HG03378 (cell line): ENCODE results near the gene PDPK1.

Source experiments
- ATAC-seq: cut with Tn5 transposase; IDR thresholded peaks from one replicate; pipeline ENCODE4 v1.9.1; 2021; ENCODE audit warnings: mild to moderate bottlenecking, moderate library complexity; ENCODE audit not compliant: unreplicated experiment

Gene PDPK1

GRCh38 chr16:2507052-2507659 is 30.7 kb upstream of the PDPK1 start:
- peak; percentile 44 for ATAC-seq

DNA sequence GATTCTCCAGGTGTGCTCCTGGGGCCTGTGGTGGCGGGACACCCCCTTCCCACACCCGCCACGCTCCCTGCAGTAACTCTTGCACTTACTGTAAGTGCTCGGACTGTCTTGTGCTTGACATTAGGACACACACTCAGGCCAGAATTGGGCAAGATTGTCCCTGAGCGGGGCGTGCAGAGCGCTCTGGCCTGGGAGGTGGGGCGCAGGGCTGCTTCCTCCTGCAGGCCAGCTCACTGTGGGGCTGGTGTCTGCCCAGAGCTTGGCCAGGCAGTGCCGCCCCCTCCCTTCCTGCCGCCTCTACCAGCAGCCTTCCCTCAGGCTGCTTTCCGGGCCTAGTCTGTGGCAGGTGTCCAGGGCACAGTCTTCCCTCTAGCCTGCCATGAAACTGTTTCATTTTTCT is 30.2 kb upstream of the PDPK1 start:
- no peak for ATAC-seq

GRCh38 chr16:2508722-2509400 is 29.0 kb upstream of the PDPK1 start:
- ATAC-seq = no peak

GRCh38 chr16:2511128-2511800 is 26.6 kb upstream of the PDPK1 start:
- ATAC-seq = no peak

DNA sequence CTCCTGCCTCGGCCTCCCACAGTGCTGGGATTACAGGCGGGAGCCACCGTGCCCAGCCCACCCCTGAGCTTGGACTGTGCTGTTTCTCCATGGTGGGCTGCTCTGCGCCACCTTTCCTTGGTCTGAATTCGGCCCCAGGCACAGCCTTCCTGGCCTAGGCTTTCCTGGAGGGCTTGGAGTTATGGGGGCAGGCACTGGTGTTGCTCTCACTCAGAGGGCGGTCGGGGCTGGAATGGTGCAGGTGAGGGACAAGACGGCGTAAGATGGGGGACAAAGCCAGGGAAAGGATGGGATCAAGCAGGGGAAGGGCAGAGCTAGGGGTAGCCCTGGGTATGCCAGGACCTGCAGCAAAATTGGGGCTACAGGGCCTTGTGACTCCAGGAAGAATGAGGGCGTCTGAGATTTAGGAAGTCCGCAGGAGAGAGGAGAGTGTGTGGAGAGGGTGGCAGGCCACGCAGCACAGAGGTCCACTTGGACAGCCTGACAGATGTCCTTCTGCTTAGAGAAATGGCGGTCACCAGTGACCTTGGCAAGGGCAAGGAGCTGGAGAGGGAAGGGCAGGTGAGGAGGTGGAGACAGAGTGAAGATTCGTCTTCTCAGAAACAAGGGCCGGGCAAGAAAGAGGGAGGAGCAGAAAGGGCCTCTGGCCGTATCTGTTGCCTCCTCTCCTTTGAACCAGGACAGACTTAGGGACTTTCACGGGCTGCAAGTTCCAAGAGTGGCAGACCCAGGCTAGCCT is 25.7 kb upstream of the PDPK1 start:
- ATAC-seq = no peak

DNA sequence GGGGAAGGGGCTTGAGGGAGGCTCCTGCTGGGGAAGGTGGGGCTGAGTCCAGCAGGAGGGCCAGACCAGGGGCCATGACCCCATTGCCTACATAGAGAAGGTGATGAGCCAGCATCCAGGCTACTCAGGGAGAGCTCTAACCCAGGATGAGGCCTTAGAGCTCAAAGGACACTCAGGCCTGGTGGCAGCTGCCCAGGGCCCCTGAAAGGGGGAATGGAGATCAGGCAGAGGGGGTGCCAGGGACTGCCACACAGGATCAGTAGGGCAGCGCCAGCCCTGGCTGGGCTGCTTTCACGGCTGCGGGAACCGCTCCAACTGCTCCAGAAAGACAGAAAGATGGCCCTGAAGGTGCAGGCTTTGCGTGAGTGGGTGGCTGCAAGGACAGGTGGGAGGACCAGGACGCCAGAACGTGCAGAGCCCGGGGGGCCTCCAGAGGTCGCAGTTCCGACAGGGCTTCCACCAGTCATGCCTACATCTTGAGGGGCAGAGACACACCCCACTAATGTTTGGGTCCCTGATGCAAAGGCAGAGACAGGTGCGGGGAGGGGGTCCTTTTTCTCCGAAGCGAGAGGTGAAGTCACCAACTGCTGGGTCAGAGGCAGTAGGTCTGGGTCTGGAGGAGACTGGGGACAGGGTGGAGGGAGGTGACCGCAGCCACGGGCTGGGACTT is 25.0 kb upstream of the PDPK1 start:
- no peak for ATAC-seq

DNA sequence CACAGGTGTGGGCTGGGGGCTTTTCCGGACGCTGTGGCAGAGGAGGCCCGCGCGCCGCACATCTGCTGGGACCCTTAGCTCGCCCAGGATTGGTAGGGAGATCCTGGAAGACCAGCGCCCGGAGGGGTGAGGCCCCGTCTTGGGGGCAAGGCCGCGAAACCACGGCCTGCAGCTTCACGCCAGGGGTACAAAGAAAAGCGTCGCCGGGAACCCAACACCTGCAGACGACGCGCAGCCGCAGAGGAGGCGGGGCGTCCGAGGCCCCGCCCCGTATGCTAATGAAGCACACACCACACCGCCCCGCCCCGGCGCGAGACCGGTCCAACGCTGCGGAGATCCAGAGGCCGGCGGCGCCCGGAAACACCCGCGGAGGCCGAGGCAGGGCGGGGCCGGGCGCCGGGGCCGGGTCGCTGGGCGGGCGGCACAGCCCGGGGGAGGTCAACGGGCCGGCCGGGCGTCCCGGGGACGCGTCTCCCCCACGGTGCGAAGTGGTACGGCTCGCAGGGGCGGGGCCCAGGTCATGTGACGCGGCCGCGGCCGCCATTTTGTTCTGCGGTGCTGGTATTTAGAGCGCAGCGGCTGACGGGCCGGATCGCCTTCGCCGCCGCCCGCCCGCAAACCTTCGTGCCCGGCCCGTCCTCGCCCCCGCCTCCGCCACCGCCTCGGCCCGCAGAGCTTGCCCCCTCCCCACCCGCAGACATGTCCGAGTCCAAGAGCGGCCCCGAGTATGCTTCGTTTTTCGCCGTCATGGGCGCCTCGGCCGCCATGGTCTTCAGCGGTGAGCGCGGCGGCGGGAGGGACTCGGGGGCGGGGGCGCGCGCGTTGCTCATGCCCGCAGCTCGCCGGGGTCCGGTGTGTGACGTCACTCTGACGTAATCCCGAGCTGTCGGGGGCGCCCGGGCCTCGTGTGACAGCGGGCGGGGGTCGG is 24.2 kb upstream of the PDPK1 start, which contains the start of gene ATP6V0C:
Gene ATP6V0C, plus strand, starts transcription at position 548 of the 928 bp plus-strand sequence. Its CDS starts 152 bp downstream, at position 700.
- ATAC-seq = peak; percentile 47

DNA sequence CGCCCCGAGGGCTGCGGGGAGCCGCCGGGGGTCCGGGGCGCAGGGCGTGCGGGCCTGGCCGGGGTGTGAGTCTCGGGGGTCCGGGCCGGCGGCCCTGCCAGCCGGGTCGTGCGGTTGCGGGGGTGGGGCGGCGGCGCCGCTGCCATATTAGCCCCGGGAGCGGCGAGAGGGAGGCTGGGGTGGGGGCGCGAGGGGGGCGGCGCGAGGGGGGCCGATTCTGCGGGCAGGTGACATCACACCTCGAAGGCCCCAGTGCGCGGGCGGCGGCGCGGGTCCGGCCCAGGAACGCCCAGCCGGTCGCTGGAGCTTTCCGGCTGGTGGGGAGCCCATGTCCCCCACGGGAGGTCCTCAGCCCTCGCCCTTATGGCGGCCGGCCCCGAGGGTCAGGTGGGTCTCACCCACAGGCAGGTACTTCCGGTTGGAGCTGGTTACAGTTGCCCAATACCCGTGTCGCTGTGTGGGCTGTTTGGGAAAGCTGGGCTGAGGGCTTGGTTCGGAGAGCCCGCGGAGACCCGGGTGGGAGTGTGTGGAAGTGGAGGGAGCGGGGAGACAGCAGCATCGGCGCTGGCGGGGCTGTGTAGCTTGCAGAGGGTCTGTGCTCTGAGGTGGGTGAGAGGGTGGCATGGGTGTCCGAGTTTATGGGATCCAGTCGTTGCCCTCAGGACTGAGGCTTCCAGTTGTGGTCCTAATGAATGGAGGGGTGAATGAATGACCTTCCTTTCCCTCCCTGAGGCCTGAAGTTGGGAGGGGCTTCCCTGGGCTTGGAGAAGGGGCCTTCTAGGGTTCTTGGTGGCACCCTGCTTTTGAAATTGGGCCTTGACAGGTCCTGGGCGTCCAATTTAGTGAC is 23.3 kb upstream of the PDPK1 start:
- no peak for ATAC-seq

- ATAC-seq = no peak
Measured at GRCh38 chr16:2515180-2515851, 22.5 kb upstream of the PDPK1 start.

GRCh38 chr16:2516391-2517240 is 21.2 kb upstream of the PDPK1 start:
- ATAC-seq = no peak

DNA sequence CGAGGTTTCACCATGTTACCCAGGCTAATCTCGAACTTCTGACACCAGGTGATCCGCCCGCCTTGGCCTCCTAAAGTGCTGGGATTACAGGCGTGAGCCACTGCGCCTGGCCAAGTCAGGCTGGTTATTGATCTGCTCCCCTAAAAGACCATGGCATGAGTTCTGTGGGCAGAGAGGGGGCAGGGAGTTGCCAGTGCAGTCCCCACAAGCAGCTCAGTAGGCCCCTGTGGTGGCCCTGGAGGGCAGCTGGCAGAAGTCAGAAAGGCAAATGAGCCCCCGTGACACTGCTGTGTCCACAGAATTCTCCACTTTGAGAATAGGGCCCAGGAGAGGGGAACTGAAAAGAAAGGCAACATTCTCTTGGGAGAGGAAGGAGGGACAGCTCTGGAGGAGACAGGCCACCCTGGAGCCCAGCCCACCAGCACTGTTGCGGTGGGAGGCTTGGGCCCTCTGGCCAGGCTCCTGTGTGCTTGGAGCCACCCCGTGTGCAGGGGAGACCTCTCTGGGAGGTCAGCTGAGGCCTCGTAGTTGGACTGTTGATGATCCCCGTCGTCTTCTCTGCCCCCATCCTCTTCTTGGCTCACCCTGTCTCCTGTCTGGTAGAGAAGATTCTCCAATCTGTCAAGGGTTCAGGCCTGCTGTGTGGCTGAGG is 19.7 kb upstream of the PDPK1 start:
- no peak for ATAC-seq

GRCh38 chr16:2518823-2519710 is 18.8 kb upstream of the PDPK1 start:
- no peak for ATAC-seq

DNA sequence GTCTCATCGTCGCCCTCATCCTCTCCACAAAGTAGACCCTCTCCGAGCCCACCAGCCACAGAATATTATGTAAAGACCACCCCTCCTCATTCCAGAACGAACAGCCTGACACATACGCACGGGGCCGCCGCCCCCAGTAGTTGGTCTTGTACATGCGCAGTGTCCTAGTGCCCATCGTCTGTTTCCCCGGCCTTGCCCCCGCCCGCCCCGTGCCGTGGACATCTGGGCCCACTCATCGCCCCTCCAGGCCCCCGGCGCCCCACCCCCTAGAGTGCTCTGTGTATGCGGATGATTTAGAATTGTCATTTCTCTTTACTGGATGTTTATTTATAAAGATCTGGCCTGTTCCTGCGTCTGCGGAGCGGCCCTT is 18.1 kb upstream of the PDPK1 start:
- no peak for ATAC-seq

DNA sequence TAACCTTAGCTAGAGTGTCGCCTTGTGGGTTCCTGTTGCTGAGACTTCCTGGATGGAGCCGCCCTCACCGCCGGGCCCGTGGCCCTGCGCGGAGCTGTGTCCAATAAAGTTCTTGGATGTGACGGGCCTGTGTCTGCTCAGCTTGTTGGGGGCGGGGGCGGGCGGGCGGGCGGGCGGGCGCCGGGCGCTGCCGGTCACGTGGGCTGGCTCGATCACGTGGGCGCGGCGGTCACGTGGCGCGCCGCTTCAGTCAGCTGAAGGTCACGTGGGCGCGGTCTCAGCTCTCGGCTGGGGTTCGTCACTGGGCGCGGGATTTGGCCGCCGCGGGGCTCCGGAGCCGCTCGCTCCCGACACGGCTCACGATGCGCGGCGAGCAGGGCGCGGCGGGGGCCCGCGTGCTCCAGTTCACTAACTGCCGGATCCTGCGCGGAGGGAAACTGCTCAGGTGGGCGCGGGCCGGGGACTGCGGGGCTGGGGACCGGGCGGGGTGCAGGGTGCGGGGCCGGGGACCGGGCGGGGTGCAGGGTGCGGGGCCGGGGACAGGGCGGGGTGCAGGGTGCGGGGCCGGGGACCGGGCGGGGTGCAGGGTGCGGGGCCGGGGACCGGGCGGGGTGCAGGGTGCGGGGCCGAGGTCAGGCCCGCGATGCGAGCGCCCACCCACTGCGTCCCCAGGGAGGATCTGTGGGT is 17.6 kb upstream of the PDPK1 start, which contains the start of gene AMDHD2:
Gene AMDHD2, plus strand, starts transcription at position 275 of the 687 bp plus-strand sequence. Its CDS starts 88 bp downstream, at position 363.
- no peak for ATAC-seq

DNA sequence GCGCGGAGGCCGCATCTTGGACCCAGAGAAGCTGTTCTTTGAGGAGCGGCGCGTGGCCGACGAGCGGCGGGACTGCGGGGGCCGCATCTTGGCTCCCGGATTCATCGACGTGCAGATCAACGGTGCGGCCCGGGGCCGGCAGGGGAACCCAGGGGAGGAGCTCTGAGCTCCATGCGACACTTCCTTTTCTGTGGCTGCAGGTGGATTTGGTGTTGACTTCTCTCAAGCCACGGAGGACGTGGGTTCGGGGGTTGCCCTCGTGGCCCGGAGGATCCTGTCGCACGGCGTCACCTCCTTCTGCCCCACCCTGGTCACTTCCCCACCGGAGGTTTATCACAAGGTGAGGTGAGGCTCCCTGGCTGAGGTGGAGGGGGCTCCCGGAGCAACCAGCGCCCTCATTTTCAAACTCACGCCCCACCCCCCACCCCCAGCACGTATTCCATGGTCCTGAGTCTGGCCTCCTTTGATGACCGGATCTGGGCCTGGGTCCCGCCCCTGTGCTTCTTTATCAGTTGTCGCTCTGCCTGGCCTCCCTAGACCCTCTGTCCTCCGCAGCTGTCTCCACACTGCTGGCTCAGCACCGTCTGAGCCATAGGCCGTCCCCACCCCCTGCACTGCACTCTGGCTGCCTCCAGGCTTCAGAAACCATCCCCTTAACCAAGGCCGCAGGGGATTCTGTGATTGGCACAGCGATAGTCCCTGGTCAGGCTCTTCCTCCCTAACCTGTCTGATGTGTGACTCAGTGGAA is 16.9 kb upstream of the PDPK1 start:
- no peak for ATAC-seq
